SH-SY5Y (cell line): ENCODE measurements around the gene MYH10.

ENCODE experiments used
- GATA2 ChIP-seq: IDR thresholded peaks from 2 replicates; pipeline ENCODE4 v1.6.1; 2011; ENCODE audit warnings: mild to moderate bottlenecking, low read depth, low read length
- GATA3 ChIP-seq: IDR thresholded peaks from 2 replicates; pipeline ENCODE4 v1.6.1; 2011; ENCODE audit warnings: low read depth, mild to moderate bottlenecking, low read length, moderate library complexity

- TF ChIP-seq GATA2 (no peak), GATA3 (no peak)
These were observed 140.1 kb downstream of the MYH10 start for GRCh38 chr17:8490256-8491023.
